OCI-LY3 (cell line): ENCODE results near the gene ADCY3.

Source experiments
- EZH2phosphoT487 ChIP-seq: fragments of 200-600 bp; shearing (Covaris generic); IDR thresholded peaks from 2 replicates; pipeline ENCODE4 v1.6.1; 2018; ENCODE audit warnings: antibody characterized with exemption, mixed run types, low read depth
- TF ChIP-seq, protein P1 (sequence below): fragments of 200-600, 300-600 bp; sonication (generic); IDR thresholded peaks from 2 replicates; pipeline ENCODE4 v1.5.1; 2014; ENCODE audit warnings: antibody characterized with exemption, low read length, low read depth

DNA sequence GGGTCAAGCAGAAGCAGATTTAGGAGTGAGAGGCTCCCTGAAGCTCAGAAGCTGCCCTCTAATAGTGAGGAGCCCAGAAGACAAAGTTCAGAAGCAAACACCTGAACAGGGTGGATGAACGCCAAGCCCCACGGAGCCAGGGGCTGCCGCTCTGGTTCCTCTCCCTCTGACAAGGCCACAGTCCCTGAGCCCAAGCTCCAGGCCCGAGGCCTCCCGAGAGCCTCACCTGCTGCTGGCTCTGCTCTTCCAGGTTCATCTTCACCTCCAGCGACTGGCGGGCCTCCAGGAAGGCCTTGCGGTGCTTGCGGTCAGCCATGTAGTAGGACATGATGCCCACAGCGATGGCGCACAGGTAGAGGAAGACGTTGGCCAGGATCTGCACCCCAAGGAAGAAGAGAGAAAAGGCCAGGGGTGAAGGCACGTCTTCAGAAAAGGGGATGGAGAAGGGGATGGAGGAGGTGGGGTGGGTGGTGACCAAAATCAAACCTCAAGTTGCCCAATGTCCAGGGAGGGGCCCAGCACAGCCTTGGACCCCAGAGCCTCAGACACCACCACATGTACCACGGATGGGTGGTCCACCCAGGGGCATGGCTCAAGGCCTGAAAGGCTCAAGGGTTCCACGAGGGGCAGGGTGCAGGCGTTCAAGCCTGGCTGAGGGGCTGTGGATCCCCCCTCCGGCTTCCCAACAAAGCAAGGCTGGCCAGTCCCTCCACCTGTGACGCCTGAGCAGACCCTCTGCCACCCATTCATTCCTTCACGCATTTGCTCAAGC, 47.5 kb downstream of the ADCY3 start:
- TF ChIP-seq, protein P1, sequence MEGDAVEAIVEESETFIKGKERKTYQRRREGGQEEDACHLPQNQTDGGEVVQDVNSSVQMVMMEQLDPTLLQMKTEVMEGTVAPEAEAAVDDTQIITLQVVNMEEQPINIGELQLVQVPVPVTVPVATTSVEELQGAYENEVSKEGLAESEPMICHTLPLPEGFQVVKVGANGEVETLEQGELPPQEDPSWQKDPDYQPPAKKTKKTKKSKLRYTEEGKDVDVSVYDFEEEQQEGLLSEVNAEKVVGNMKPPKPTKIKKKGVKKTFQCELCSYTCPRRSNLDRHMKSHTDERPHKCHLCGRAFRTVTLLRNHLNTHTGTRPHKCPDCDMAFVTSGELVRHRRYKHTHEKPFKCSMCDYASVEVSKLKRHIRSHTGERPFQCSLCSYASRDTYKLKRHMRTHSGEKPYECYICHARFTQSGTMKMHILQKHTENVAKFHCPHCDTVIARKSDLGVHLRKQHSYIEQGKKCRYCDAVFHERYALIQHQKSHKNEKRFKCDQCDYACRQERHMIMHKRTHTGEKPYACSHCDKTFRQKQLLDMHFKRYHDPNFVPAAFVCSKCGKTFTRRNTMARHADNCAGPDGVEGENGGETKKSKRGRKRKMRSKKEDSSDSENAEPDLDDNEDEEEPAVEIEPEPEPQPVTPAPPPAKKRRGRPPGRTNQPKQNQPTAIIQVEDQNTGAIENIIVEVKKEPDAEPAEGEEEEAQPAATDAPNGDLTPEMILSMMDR, result no peak
- no peak for TF ChIP-seq EZH2phosphoT487
